ENCODE results near the gene ZNF14.

ZNF14 gene

DNA sequence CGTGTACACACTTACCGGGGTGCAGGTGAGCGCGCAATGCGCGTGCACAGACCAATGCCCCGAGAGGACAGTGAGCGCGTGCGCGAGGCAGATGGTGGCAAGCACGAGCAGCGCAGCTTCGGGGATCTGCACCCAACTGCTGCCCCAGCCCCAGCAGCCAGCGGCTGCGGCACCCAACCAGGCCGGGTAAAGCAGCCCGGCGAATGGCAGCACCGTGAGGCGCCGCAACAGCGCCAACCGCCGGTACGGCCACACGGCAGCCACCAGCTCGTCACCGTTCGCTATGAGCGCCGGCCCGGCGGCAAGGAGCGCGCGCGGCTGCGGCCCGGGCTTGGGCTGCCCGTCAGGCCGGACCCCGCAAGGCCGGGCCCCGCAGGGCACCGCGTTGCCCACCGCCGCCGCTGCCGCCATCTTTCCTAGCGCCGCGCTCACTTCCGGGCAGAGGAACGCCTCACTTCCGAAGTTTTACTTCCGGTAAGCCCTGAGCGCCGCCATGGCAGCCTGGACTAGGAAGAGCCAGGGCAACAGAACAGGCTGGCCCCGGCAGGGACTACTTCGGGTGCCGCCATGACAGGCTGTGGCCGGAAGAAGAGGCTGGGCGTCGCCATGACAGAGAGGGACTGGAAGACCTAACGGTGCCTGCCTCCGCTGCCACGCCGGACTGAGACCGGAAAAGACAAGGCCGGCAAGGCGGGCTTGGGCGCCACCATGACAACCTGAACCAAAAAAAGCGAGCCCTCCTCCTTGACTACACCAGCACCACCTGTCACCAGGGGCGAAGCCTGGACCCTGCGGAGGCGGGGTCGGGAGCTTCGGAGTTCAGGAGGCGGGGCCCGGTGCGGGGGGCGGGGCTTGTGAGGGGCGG is 69.4 kb downstream of the ZNF14 start, which contains the start of gene ATP13A1:
TSS of gene ATP13A1 (minus strand) at position 421 of the 865 bp plus-strand sequence. CDS start at position 411, 10 bp downstream.
- Histone ChIP-seq H3K9ac (ENCODE audit: low read length) (peak within 1 kb of the TSS; percentile 94), H3F3A (ENCODE audit: insufficient read depth, low read length) (peaks cover 12% of the 10 kb centered on the region), H3K4me1 (ENCODE audit: low read length) (peaks cover 9% of the 10 kb centered on the region; the same call in 1 of the 2 replicates), H3K4me2 (ENCODE audit: low read depth, low read length) (peak within 1 kb of the TSS; percentile 97), H3K27me3 (replicated peaks; ENCODE audit: insufficient read depth, low read length) (no peaks in the 10 kb centered on the region), H3K36me3 (replicated peaks; ENCODE audit: insufficient read depth, low read length) (peaks cover 5% of the 10 kb centered on the region; the same call in 1 of the 2 replicates), H4K20me1 (ENCODE audit: insufficient read depth, low read length) (no peaks in the 10 kb centered on the region), H3K4me3 (ENCODE audit: low read length) (peak within 1 kb of the TSS; percentile 98), H3K79me2 (ENCODE audit: low read length) (peaks cover 33% of the 10 kb centered on the region), H3K9me3 (replicated peaks; ENCODE audit: insufficient read depth, low read length) (no peaks in the 10 kb centered on the region), H3K9me2 (replicated peaks; ENCODE audit: insufficient read depth, low read length) (no peaks in the 10 kb centered on the region), H3K27ac (ENCODE audit: low read length) (peak within 1 kb of the TSS; percentile 86), H2AFZ (ENCODE audit: low read length) (peak within 1 kb of the TSS; percentile 84)
- no peak for TF ChIP-seq EZH2phosphoT487 (IDR thresholded peaks at IDR 0.05; ENCODE audit: low read length)
- TF ChIP-seq, protein P1, sequence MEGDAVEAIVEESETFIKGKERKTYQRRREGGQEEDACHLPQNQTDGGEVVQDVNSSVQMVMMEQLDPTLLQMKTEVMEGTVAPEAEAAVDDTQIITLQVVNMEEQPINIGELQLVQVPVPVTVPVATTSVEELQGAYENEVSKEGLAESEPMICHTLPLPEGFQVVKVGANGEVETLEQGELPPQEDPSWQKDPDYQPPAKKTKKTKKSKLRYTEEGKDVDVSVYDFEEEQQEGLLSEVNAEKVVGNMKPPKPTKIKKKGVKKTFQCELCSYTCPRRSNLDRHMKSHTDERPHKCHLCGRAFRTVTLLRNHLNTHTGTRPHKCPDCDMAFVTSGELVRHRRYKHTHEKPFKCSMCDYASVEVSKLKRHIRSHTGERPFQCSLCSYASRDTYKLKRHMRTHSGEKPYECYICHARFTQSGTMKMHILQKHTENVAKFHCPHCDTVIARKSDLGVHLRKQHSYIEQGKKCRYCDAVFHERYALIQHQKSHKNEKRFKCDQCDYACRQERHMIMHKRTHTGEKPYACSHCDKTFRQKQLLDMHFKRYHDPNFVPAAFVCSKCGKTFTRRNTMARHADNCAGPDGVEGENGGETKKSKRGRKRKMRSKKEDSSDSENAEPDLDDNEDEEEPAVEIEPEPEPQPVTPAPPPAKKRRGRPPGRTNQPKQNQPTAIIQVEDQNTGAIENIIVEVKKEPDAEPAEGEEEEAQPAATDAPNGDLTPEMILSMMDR (IDR thresholded peaks at IDR 0.05; ENCODE audit: low read length), result peak; percentile 17; the same call in 1 of the 2 replicates
- DNase-seq, result peak; percentile 94

DNA sequence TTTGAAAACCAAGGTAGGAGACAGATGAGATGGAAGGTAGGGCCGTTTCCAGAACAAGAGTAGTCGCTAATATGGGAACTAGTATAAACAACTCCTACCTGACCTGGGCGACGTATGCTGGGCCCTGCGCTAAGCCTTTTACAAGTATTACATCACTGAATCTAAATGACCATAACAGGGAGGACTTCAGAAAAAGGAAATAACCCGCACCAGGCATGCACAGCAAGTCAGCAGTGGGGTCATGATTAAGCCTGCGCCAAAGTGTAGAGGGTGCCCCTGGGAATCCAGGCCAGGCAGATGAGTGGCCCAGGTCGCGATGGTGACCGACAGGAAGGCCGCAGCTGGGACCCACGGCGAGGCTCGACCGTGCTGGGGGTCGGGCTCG is 70.0 kb downstream of the ZNF14 start:
- Histone ChIP-seq H3K4me2 (ENCODE audit: low read depth, low read length) (peak overlapping the region; percentile 97), H3K9ac (ENCODE audit: low read length) (peak overlapping the region; percentile 94), H3K36me3 (replicated peaks; ENCODE audit: insufficient read depth, low read length) (peaks cover 5% of the 10 kb centered on the region; the same call in 1 of the 2 replicates), H3K9me2 (replicated peaks; ENCODE audit: insufficient read depth, low read length) (no peaks in the 10 kb centered on the region), H3K4me1 (ENCODE audit: low read length) (peaks cover 9% of the 10 kb centered on the region; the same call in 1 of the 2 replicates), H3K9me3 (replicated peaks; ENCODE audit: insufficient read depth, low read length) (no peaks in the 10 kb centered on the region), H3K79me2 (ENCODE audit: low read length) (peaks cover 37% of the 10 kb centered on the region), H2AFZ (ENCODE audit: low read length) (peak overlapping the region; percentile 79), H3K27me3 (replicated peaks; ENCODE audit: insufficient read depth, low read length) (no peaks in the 10 kb centered on the region), H3F3A (ENCODE audit: insufficient read depth, low read length) (peaks cover 6% of the 10 kb centered on the region), H4K20me1 (ENCODE audit: insufficient read depth, low read length) (no peaks in the 10 kb centered on the region), H3K27ac (ENCODE audit: low read length) (peak overlapping the region; percentile 86; the same call in 1 of the 2 replicates), H3K4me3 (ENCODE audit: low read length) (peak overlapping the region; percentile 98)
- no peak for DNase-seq
- TF ChIP-seq EZH2phosphoT487 (IDR thresholded peaks at IDR 0.05; ENCODE audit: low read length), result no peak
- TF ChIP-seq, protein P1 (IDR thresholded peaks at IDR 0.05; ENCODE audit: low read length), result no peak
- TF ChIP-seq EZH2 (optimal IDR thresholded peaks at IDR 0.05; ENCODE audit: low read depth, low read length), result no peak

DNA sequence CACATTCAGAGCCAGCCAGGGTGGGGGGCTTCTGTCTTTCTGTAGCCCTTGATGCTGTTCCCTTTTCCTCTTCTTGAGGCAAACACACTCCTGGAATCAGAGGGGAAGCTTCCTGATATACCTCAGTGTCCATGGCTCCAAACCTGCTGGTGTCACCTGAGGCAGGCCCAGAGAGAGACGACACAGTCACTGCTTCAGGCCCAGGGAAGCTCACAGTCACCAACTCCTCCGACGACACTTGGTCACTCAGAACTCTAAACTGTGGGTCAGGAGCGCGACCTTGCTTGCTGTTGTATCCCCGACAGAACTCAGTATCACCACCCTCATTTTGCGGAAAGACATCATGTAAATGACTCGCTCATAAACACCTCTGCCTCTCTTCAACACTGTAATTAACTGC is 70.6 kb downstream of the ZNF14 start:
- peak overlapping the region; percentile 97 for H3K4me2 ChIP-seq (ENCODE audit: low read depth, low read length)
- TF ChIP-seq EZH2phosphoT487 (IDR thresholded peaks at IDR 0.05; ENCODE audit: low read length) (no peak), EZH2 (optimal IDR thresholded peaks at IDR 0.05; ENCODE audit: low read depth, low read length) (no peak)
- TF ChIP-seq, protein P1 (IDR thresholded peaks at IDR 0.05; ENCODE audit: low read length), result no peak
- no peaks in the 10 kb centered on the region for H3K27me3 ChIP-seq (replicated peaks; ENCODE audit: insufficient read depth, low read length)
- peak overlapping the region; percentile 98 for H3K4me3 ChIP-seq (ENCODE audit: low read length)
- H3K4me1 ChIP-seq (ENCODE audit: low read length), result 0 out of 2 replicates have a peak, but pooled peaks cover 6% of the 10 kb centered on the region
- H3K9ac ChIP-seq (ENCODE audit: low read length), result no peak overlapping the region; the same call in 1 of the 2 replicates
- H3K9me3 ChIP-seq (replicated peaks; ENCODE audit: insufficient read depth, low read length), result no peaks in the 10 kb centered on the region
- H3K36me3 ChIP-seq (replicated peaks; ENCODE audit: insufficient read depth, low read length), result peaks cover 5% of the 10 kb centered on the region; the same call in 1 of the 2 replicates
- no peak overlapping the region for H2AFZ ChIP-seq (ENCODE audit: low read length)
- DNase-seq, result no peak
- H3K27ac ChIP-seq (ENCODE audit: low read length), result no peak overlapping the region
- H4K20me1 ChIP-seq (ENCODE audit: insufficient read depth, low read length), result no peaks in the 10 kb centered on the region
- no peaks in the 10 kb centered on the region for H3K9me2 ChIP-seq (replicated peaks; ENCODE audit: insufficient read depth, low read length)
- H3K79me2 ChIP-seq (ENCODE audit: low read length), result peaks cover 37% of the 10 kb centered on the region
- peaks cover under 1% of the 10 kb centered on the region for H3F3A ChIP-seq (ENCODE audit: insufficient read depth, low read length)

All from MM.1S (cell line).